ENCODE measurements around the gene RPS6KA4. TPM values are rescaled to one million over a fixed set of nuclear protein-coding genes. Genes with fewer than 3 reads are reported as not detected.

The RPS6KA4 gene
- total RNA-seq (1 to 10 TPM; 7.3 to 9.2 TPM), total RNA-seq (9.3 to 86.7 (median 44.4) reads per million in 172 experiments)
- polyA plus RNA-seq (2013, experiment 1 of 2), result 31.7 TPM
- 31.0 TPM for polyA plus RNA-seq (2013, experiment 2 of 2)

DNA sequence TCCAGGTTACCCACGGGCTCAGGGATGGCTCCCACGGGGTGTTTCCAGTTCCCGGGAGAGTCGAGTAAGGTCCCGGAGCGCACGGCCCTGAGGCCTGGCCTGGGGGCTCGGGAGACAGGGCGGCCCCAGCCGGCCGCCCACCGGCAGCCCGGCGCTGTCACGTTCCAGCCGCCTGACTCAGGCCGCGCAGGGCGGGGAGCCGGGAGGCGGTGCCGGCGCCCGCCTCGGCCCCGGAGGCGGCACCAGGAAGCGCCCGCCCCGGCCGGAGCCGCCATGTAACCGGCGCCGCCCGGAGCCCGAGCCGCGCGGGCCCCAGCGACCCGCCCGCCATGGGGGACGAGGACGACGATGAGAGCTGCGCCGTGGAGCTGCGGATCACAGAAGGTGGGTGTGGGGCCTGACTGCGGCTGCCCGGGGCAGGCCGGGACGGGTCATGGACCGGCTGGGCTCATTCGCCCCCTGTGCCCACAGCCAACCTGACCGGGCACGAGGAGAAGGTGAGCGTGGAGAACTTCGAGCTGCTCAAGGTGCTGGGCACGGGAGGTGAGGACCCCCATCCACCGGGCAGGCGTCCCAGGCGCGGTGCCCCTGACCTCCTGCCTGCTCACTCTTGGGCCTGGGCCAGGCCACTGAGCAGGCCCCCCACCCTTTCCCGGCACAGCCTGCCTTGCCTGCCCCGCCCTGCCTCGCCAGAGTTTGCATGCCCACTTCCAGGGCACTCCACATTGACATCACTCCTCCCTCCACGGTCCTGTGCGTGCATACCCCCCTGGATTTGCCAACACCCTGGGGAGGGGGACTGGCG, at the start of gene RPS6KA4:
TSS of gene RPS6KA4 (plus strand) at position 256 of the 805 bp plus-strand sequence. CDS start at position 330, 74 bp downstream.
- CTCF ChIA-PET, result no interaction called here
- ATAC-seq (ENCODE audit: poor library complexity), result peak; percentile 69
- Histone ChIP-seq H3K27ac (ENCODE audit: low read depth in 1 of 2, low read length in 2 of 2) (peak within 1 kb of the TSS in 1 of 2 donors; percentile 22), H3K27me3 (ENCODE audit: control insufficient read depth in 1 of 2, insufficient read depth in 2 of 2, low read length in 2 of 2) (no peaks in the 10 kb centered on the region), H3K36me3 (ENCODE audit: insufficient read depth, low read length) (peaks cover 44% of the 10 kb centered on the region), H3K4me3 (ENCODE audit: low read length) (peak within 1 kb of the TSS; percentile 88), H3K4me1 (ENCODE audit: insufficient read depth, low read length) (peaks cover 38% of the 10 kb centered on the region), H3K9me3 (ENCODE audit: control insufficient read depth in 1 of 2, insufficient read depth in 1 of 2, low read length in 2 of 2) (no peaks in the 10 kb centered on the region)
- peak in 8 of 14 experiments; percentile 35 to 79 (median 58) for DNase-seq
- intact Hi-C loops (cut with DNase I, micrococcal nuclease), result loop anchor here (1.0 to 5.0 kb wide), 2 partner anchors 41 to 42 kb away; partner anchors contain the start of genes PRDX5 (in 2 of the 2) and TRMT112 (in 1 of the 2)
- peaks cover 41% of the 10 kb centered on the region for H3K36me3 Mint-ChIP-seq (ENCODE audit: low read depth)
- POLR2A ChIA-PET, result interaction anchor here (0.8 to 6.3 kb wide), 6 partner anchors 17 to 759 kb away, joined by 3 to 45 read pairs (median 3); partner anchors contain the start of genes CCDC88B, PRDX5, TRMT112 and ZNHIT2
- no peaks in the 10 kb centered on the region for H3K27me3 Mint-ChIP-seq
- H3K27ac Mint-ChIP-seq, result peak within 1 kb of the TSS; percentile 5
- no peaks in the 10 kb centered on the region for H3K9me3 Mint-ChIP-seq
- peak within 1 kb of the TSS; percentile 93 for H3K4me3 Mint-ChIP-seq
- H3K4me1 Mint-ChIP-seq (ENCODE audit: low read depth), result peaks cover 25% of the 10 kb centered on the region
- TF ChIP-seq, protein P1, sequence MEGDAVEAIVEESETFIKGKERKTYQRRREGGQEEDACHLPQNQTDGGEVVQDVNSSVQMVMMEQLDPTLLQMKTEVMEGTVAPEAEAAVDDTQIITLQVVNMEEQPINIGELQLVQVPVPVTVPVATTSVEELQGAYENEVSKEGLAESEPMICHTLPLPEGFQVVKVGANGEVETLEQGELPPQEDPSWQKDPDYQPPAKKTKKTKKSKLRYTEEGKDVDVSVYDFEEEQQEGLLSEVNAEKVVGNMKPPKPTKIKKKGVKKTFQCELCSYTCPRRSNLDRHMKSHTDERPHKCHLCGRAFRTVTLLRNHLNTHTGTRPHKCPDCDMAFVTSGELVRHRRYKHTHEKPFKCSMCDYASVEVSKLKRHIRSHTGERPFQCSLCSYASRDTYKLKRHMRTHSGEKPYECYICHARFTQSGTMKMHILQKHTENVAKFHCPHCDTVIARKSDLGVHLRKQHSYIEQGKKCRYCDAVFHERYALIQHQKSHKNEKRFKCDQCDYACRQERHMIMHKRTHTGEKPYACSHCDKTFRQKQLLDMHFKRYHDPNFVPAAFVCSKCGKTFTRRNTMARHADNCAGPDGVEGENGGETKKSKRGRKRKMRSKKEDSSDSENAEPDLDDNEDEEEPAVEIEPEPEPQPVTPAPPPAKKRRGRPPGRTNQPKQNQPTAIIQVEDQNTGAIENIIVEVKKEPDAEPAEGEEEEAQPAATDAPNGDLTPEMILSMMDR (IDR thresholded peaks at IDR 0.05), result no peak

DNA sequence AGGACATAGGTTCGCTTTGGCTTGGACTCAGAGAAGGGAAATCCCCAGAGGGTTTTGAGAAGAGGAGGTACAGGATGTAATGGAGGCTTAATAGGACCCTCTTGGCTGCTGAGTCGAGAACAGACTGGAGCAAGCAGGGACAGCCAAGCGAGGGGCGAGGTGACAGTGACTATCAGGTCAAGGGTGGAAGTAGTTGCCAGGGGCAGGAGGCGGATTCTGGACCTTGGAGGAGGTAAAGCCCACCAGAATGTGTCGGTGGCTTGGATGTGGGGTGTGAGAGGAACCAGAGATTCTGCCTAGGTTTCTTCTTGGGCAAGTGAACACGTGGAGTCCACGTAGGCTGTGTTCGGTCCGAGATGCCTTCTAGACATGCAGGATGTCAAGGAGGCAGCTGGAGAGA, 46.0 kb upstream of the RPS6KA4 start:
- intact Hi-C loops (cut with DNase I, micrococcal nuclease), result no loop called here
- peaks cover 29% of the 10 kb centered on the region for H3K4me1 Mint-ChIP-seq (ENCODE audit: low read depth)
- POLR2A ChIA-PET, result interaction anchor here (0.7 kb wide), 1 partner anchor 25 kb away, joined by 3 read pairs; no protein-coding TSS in a partner anchor

GRCh38 chr11:64313491-64314145, 45.3 kb upstream of the RPS6KA4 start:
- TF ChIP-seq, protein P1 (IDR thresholded peaks at IDR 0.05), result no peak
- H3K36me3 Mint-ChIP-seq (ENCODE audit: low read depth), result peaks cover 44% of the 10 kb centered on the region
- peak overlapping the region; percentile 53 for H3K27ac Mint-ChIP-seq
- ATAC-seq (ENCODE audit: poor library complexity) (no peak), DNase-seq (peak in 1 of 14 experiments; percentile 34)
- Histone ChIP-seq H3K4me1 (ENCODE audit: insufficient read depth, low read length) (peaks cover 29% of the 10 kb centered on the region), H3K36me3 (ENCODE audit: insufficient read depth, low read length) (peaks cover 28% of the 10 kb centered on the region), H3K4me3 (ENCODE audit: low read length) (no peak overlapping the region), H3K27me3 (ENCODE audit: control insufficient read depth in 1 of 2, insufficient read depth in 2 of 2, low read length in 2 of 2) (no peaks in the 10 kb centered on the region), H3K9me3 (ENCODE audit: control insufficient read depth in 1 of 2, insufficient read depth in 1 of 2, low read length in 2 of 2) (no peaks in the 10 kb centered on the region), H3K27ac (ENCODE audit: low read depth in 1 of 2, low read length in 2 of 2) (no peak overlapping the region)
- POLR2A ChIA-PET, result interaction anchor here (0.7 kb wide), 1 partner anchor 24 kb away, joined by 3 read pairs; no protein-coding TSS in a partner anchor
- intact Hi-C loops (cut with DNase I, micrococcal nuclease), result no loop called here
- peaks cover 33% of the 10 kb centered on the region for H3K4me1 Mint-ChIP-seq (ENCODE audit: low read depth)
- CTCF ChIA-PET, result no interaction called here
- H3K4me3 Mint-ChIP-seq, result no peak overlapping the region
- H3K9me3 Mint-ChIP-seq, result no peaks in the 10 kb centered on the region
- H3K27me3 Mint-ChIP-seq, result no peaks in the 10 kb centered on the region

More for the DNA sequence above, 46.0 kb upstream of the RPS6KA4 start:
- peaks cover 23% of the 10 kb centered on the region for H3K4me1 ChIP-seq (ENCODE audit: insufficient read depth, low read length)
- H3K4me3 ChIP-seq (ENCODE audit: low read length), result no peak overlapping the region
- peaks cover 37% of the 10 kb centered on the region for H3K36me3 Mint-ChIP-seq (ENCODE audit: low read depth)
- H3K9me3 ChIP-seq (ENCODE audit: control insufficient read depth in 1 of 2, insufficient read depth in 1 of 2, low read length in 2 of 2), result no peaks in the 10 kb centered on the region
- no peaks in the 10 kb centered on the region for H3K27me3 Mint-ChIP-seq
- CTCF ChIA-PET, result no interaction called here
- no peaks in the 10 kb centered on the region for H3K27me3 ChIP-seq (ENCODE audit: control insufficient read depth in 1 of 2, insufficient read depth in 2 of 2, low read length in 2 of 2)
- TF ChIP-seq, protein P1 (IDR thresholded peaks at IDR 0.05), result no peak
- H3K4me3 Mint-ChIP-seq, result peak overlapping the region; percentile 58
- H3K27ac Mint-ChIP-seq, result peak overlapping the region; percentile 53
- no peak overlapping the region for H3K27ac ChIP-seq (ENCODE audit: low read depth in 1 of 2, low read length in 2 of 2)
- ATAC-seq (ENCODE audit: poor library complexity), result no peak
- no peak for DNase-seq
- no peaks in the 10 kb centered on the region for H3K9me3 Mint-ChIP-seq
- H3K36me3 ChIP-seq (ENCODE audit: insufficient read depth, low read length), result peaks cover 28% of the 10 kb centered on the region
